Measurements from ENCODE around the gene HECTD4.
A peak's percentile ranks its signal among the peaks of the same experiment; 100 is the strongest.
"Not testable (repeated sequence)": the region's sequence is repeated elsewhere in the genome, so short reads cannot be mapped to it uniquely, and the experiment has no call there.

The HECTD4 gene

GRCh38 chr12:112381883-112382796, at the start of gene HECTD4:
Gene HECTD4 (minus strand): TSS chr12:112382431. CDS start chr12:112382128, 303 bp downstream.
- DNase-seq: peak; percentile 48

GRCh38 chr12:112431965-112432364, 49.7 kb upstream of the HECTD4 start:
- DNase-seq: no peak

DNA sequence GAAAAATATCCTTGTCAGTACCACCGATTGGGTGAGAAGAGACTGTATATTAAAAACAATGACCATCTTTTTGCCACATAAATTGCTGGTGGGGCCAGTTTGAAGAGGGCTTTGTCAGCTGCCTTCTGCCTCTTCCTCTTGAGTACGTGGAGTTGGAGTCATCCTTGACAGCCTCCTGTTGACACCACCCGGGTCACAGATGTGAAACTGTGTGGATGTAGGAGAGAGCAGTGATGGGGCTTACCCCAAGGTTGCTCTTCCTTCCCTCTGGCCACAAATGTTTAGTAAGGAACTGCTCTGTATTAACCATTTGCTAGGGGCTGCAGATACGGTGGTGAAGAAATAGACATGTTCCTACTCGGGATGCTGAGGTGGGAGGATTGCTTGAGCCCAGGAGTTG, 48.7 kb upstream of the HECTD4 start:
- DNase-seq: no peak

DNA sequence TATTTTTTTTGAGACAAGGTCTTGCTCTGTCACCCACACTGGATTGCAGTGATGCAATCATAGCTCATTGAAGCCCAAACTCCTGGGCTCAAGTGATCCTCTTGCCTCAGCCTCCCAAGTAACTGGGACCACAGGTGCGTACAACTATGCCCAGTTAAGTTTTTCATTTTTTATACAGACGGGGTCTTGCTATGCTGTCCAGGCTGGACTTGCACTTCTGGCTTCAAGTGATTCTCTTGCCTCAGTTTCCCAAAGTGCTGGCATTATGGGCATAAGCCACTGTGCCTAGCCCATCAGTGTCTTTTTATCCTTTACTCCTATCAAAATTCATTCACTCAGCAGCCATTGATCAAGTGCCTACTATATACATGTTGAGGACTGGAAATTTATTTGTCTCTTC, 45.5 kb upstream of the HECTD4 start:
- DNase-seq: no peak

DNA sequence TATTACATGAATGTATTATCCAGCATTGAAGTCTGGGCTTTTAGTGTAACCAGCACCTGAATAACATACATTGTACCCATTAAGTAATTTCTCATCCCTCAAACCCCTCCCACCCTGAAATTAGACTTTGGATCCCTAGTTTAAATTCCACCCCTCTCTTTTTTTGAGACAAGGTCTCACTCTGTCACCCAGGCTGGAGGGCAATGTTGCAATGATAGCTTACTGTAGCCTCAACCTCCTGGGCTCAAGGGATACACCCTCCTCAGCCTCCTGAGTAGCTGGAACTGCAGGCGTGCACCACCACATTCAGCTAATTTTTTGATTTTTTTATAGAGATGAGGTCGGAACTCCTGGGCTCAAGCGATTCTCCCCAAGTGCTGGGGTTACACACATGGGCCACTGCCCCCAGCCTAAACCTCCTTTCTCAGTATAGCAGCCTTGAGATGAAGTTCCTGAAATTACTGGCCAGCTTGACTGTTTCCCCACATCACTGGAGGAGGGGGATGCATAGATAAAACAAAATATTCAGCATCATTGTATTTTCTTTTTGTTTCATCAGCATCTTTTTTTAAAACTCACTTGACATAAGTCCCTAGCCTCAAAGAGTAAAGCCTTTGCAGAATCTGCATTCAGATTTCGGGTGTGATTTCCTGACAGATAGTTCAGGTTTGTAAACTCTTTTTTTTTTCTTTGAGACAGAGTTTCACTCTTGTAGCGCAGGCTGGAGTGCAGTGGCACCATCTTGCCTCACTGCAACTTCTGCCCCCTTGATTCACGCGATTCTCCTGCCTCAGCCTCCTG, 43.6 kb upstream of the HECTD4 start:
- no peak for DNase-seq

GRCh38 chr12:112424126-112424525, 41.9 kb upstream of the HECTD4 start:
- DNase-seq: no peak

DNA sequence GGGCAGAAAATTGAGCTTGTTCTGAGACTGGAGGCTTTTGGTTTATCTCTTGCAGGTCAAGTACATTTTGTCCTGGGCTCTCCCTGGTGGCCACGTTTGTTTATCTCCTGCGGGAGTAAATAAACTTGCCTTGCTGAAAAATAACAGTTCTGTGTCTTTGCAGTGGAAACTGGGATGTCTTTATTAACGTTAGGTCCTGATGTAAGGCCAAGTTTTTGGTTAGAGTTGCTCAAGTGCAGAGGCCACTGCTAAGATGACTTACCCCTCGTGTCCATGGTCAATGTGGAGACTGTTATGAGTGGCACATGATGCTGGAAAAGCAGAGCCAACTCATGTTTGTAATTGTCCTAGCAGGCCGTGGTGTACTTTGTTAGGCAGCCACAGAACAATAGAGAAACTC, 40.3 kb upstream of the HECTD4 start:
- no peak for DNase-seq

GRCh38 chr12:112421363-112421762, 39.1 kb upstream of the HECTD4 start:
- no peak for DNase-seq

DNA sequence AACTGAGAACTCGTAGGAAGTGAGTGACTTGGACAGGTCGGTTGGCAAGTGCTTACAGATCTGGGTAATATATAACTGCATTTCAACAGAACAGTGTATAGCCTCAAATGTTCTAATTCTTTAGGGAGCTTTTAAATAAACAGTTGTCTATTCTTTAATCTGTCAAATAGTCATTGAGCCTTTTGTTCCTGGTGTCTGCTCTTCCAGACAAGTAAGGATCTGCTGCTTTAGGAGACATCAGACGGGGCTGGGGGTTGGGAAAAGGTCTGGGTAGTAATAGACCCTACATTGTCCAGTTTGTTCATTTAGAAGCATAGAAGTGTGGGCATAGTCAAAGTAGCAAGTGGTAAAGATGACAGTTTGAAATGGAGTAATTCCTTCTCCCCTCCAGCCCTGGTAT, 38.5 kb upstream of the HECTD4 start:
- no peak for DNase-seq

DNA sequence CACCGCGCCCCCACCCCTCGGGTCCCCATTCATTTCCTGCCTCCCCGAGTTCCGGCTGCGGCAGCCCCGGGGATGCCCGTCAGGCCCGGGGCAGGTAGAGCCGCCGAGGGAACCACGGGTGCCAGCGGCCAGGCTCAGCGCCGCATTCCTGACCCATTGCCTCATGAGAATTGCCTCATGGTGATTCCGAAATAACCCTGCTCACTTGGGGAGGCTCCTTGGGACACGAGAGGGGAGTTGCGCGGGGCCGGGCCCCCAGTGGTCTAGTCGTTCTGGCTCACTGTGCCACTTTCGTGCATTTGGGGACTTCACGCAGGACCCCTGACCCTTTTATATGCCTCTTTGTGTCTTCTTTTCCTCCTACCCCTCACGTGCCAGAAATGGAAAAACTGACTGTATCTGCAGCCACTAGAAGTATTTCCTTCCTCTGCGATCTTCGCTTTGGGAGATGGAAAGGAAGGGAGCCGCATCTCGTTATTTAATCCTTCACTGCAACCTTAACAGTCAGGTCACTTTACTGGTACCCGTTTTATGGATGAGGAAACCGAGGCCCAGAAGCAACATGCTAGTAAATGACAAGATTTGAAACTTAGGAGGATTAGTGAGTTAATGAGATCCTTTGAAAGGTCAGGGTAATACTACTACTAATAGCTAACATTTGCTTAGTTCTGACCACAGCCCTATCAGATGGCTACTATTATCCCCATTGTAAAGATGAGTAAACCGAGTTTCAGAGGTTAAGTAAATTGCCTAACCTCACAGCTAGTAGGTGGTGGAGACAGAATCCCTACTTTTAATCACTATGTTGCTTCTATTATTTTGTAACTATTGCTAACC, 37.3 kb upstream of the HECTD4 start:
- no peak for DNase-seq

GRCh38 chr12:112418608-112419296, 36.5 kb upstream of the HECTD4 start, which contains the start of gene PTPN11:
Gene PTPN11 (plus strand): TSS chr12:112418947. CDS start chr12:112419112, 165 bp downstream.
- peak; percentile 41 for DNase-seq

DNA sequence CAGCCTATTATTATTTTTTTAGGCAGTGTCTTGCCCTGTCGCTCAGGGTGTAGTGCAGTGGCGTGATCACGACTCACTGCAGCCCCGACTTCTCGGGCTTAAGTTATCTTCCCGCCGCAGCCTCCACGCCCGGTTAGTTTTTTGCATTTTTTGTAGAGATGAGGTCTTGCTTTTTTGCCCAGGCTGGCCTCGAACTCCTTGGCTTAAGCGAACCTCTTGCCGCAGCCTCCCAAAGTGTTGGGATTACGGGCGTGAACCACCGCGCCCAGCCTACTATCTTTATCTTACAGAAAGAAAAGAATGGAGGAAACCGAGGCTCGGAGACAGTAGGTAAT, 36.0 kb upstream of the HECTD4 start:
- DNase-seq: no peak

- not testable (repeated sequence) for DNase-seq
These were observed 33.2 kb upstream of the HECTD4 start for GRCh38 chr12:112415457-112415856.

GRCh38 chr12:112413855-112414625, 31.8 kb upstream of the HECTD4 start:
- DNase-seq: no peak

GRCh38 chr12:112409906-112410244, 27.6 kb upstream of the HECTD4 start:
- DNase-seq: no peak

DNA sequence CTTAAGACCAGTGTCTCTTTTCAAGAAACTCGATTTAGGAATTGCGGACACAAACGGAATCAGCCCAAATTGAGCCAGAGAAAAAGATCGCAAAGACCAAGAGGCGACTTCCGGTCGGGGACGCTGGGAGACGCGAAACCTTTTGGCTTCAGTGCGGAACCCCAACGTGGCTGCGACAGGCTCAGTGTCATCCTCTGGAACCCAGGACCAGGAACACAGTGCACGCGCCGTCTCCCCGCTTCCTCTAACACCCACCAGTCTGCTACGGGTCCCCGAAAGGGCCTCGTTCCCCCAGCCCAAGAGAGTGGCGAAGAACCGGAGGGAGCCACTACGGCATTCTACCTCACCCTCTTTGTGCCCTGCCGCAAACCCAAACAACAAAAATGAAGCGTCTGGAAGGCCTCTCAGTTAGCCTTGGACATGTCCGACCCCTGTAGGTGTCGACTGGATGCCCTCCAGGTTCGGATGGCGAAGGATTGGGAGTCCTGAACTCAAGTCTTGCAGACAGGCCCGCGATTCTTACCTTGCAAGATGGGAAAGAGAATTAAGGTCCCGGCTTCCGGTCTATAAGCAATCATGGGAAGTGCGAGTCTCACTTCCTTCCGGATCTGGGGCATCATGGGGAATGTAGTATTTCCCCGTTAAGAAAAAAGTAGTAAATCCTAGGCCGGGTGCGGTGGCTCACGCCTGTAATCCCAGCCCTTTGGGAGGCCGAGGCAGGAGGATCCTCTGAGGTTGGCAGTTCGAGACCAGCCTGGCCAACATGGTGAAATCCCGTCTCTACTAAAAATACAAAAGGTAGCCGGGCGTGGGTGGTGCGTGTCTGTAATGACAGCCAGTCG, 27.1 kb upstream of the HECTD4 start, which contains the start of gene RPL6:
Gene RPL6, minus strand, starts transcription at position 542 of the 842 bp plus-strand sequence. CDS start 949 bp downstream, outside the sequence.
- DNase-seq: peak; percentile 72

- no peak for DNase-seq
These were observed 26.4 kb upstream of the HECTD4 start for GRCh38 chr12:112408621-112409020.

DNA sequence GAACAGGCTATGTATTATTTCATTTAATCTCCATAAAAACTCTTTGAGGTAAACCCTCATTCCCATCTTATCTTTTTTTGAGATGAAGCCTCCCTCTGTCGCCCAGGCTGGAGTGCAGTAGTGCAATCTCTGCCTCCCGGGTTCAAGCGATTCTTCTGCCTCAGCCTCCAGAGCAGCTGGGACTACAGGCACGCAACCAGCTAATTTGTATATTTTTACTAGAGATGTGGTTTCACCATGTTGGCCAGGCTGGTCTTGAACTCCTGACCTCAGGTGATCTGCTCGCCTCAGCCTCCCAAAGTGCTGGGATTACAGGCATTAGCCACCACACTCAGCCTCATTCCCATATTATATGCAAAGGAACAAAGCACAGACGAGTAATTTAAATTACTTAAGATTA, 25.5 kb upstream of the HECTD4 start:
- not testable (repeated sequence) for DNase-seq

- DNase-seq: no peak
These were observed 24.6 kb upstream of the HECTD4 start for GRCh38 chr12:112406519-112407488.
